K562 (cell line): ENCODE measurements around the gene SLIT1. TPM values are rescaled to one million over a fixed set of nuclear protein-coding genes. Genes with fewer than 3 reads are reported as not detected.

Source experiments
- ATAC-seq: fragments of 200-7000 bp; cut with Tn5 transposase; 3 replicates; pipeline ENCODE4 v1.9.1; 2020; ENCODE audit warnings: moderate library complexity
- BruUV-seq: library from RNA; stranded (reverse); fragments of 400-500 nt; replicated peaks from 2 replicates; lab custom pipeline; 2021; lab: Mats Ljungman, UMichigan
- CTCF ChIA-PET: fragments of 300-600 bp; formaldehyde crosslinking; extraction: SDS; loops from one replicate; lab custom pipeline; 2021; ENCODE audit warnings: low intra/inter-chr PET ratio; lab: Yijun Ruan, JAX
- POLR2A ChIA-PET: fragments of 300-600, 350-650 bp; sonication (Branson Sonifier 250); formaldehyde crosslinking; extraction: SDS; loops from one replicate; lab custom pipeline; 2021; ENCODE audit warnings: antibody characterized with exemption, inconsistent platforms; lab: Yijun Ruan, JAX
- DNase-seq, 4 experiments: peaks; one replicate each; pipeline versions ENCODE4 v3.0.0 to v3.0.0-alpha.2; 2011 to 2018; ENCODE audit warnings: low spot score in 3 of 4, mixed read lengths in 3 of 4; ENCODE audit errors: extremely low read depth in 1 of 4
- FAIRE-seq: peaks from 2 replicates; lab custom pipeline; 2011; peaks lifted over from hg19 to GRCh38; lab: Jason Lieb, UNC
- H2AFZ ChIP-seq: 2 replicates; pipeline ENCODE4 v1.6.0; 2011; ENCODE audit warnings: low read depth, low read length, control low read depth, inconsistent platforms
- H3K27ac ChIP-seq: fragments of 200-600 bp; 3 replicates; pipeline ENCODE4 v1.8.0; 2011; ENCODE audit warnings: low read depth, mild to moderate bottlenecking, control low read depth, inconsistent platforms, low read length, moderate library complexity, mixed read lengths; ENCODE audit errors: extremely low read depth
- H3K27me3 ChIP-seq, 2 experiments: fragments of 300-600 bp in 1 of 2; 2 replicates in 1 of 2; 3 replicates in 1 of 2; pipeline versions ENCODE4 v1.6.0 to v1.8.0; 2011; ENCODE audit warnings: inconsistent platforms in 2 of 2, low read length in 2 of 2, mild to moderate bottlenecking in 1 of 2, mixed read lengths in 1 of 2, moderate library complexity in 1 of 2; ENCODE audit not compliant: control insufficient read depth in 2 of 2, insufficient read depth in 2 of 2
- H3K36me3 ChIP-seq: fragments of 300-600 bp; 3 replicates; pipeline ENCODE4 v1.8.0; 2011; ENCODE audit warnings: mild to moderate bottlenecking, low read length, inconsistent platforms; ENCODE audit not compliant: control insufficient read depth, insufficient read depth
- H3K4me1 ChIP-seq, 2 experiments: fragments of 200-600 bp in 1 of 2; replicated peaks in 1 of 2; 2 replicates in 1 of 2; 3 replicates in 1 of 2; pipeline versions ENCODE4 v1.5.1 to v1.8.0; 2011; ENCODE audit warnings: inconsistent platforms in 2 of 2, low read length in 2 of 2, mild to moderate bottlenecking in 1 of 2, mixed read lengths in 1 of 2, moderate library complexity in 1 of 2; ENCODE audit not compliant: control insufficient read depth in 2 of 2, insufficient read depth in 2 of 2
- H3K4me2 ChIP-seq: 2 replicates; pipeline ENCODE4 v1.6.1; 2011; ENCODE audit warnings: low read length, control low read depth, inconsistent platforms, mixed read lengths; ENCODE audit not compliant: insufficient read depth
- H3K4me3 ChIP-seq: fragments of 200-600 bp; sonication (generic), shearing (Covaris generic); 2 replicates; pipeline ENCODE4 v1.5.1; 2016; ENCODE audit warnings: control low read depth, inconsistent platforms
- H3K79me2 ChIP-seq: fragments of 200-600 bp; 3 replicates; pipeline ENCODE4 v1.8.0; 2011; ENCODE audit warnings: low read length, inconsistent platforms; ENCODE audit not compliant: control insufficient read depth, insufficient read depth
- H3K9ac ChIP-seq, 2 experiments: 2 replicates each; pipeline versions ENCODE4 v1.6.0 to v1.6.1; 2011; ENCODE audit warnings: low read depth in 2 of 2, low read length in 2 of 2, control low read depth in 1 of 2, inconsistent platforms in 1 of 2, mild to moderate bottlenecking in 1 of 2, mixed read lengths in 1 of 2; ENCODE audit not compliant: insufficient read depth in 1 of 2
- H3K9me1 ChIP-seq: one replicate; pipeline ENCODE4 v1.6.0; 2011; ENCODE audit warnings: inconsistent platforms, mild to moderate bottlenecking, low read length, moderate library complexity; ENCODE audit not compliant: control insufficient read depth, insufficient read depth
- H3K9me3 ChIP-seq: replicated peaks from 2 replicates; pipeline ENCODE4 v1.5.1; 2011; ENCODE audit warnings: low read depth, low read length, inconsistent platforms; ENCODE audit not compliant: control insufficient read depth, insufficient read depth
- H4K20me1 ChIP-seq: replicated peaks from 2 replicates; pipeline ENCODE4 v1.6.1; 2011; ENCODE audit warnings: low read length, inconsistent platforms, mixed read lengths; ENCODE audit not compliant: control insufficient read depth, insufficient read depth
- CEBPG ChIP-seq, 3 experiments: fragments of 200-800 bp in 1 of 3; sonication (Bioruptor generic) in 1 of 3; sonication (generic) in 1 of 3; formaldehyde crosslinking in 1 of 3; IDR thresholded peaks in 2 of 3; conservative IDR thresholded peaks in 1 of 3; 2 replicates each; pipeline versions ENCODE4 v1.6.1 to v1.8.0; 2016 to 2022; ENCODE audit warnings: missing compliant biosample characterization in 2 of 3, missing genetic modification characterization in 2 of 3, mild to moderate bottlenecking in 1 of 3, missing genetic modification reagents in 1 of 3
- PYGO2 ChIP-seq: fragments of 450-650 bp; IDR thresholded peaks from 2 replicates; pipeline ENCODE4 v1.6.1; 2016; ENCODE audit warnings: mild to moderate bottlenecking, missing genetic modification characterization, moderate library complexity, missing compliant biosample characterization
- RAD21 ChIP-seq, 2 experiments: fragments of 250-450 bp in 1 of 2; fragments of 450-650 bp in 1 of 2; sonication (Bioruptor Pico) in 1 of 2; formaldehyde crosslinking in 1 of 2; IDR thresholded peaks in 1 of 2; conservative IDR thresholded peaks in 1 of 2; 2 replicates each; pipeline versions ENCODE4 v1.4.0 to v1.8.0; 2020 to 2022; ENCODE audit warnings: mild to moderate bottlenecking in 2 of 2, moderate library complexity in 1 of 2
- WGBS: fragments of 100-300 bp; shearing (Covaris generic); methylation state at CpG from one replicate; pipeline ENCODE4 v1.1.6; 2016; ENCODE audit warnings: low coverage, mixed read lengths; ENCODE audit not compliant: insufficient coverage; ENCODE audit errors: missing lambda C conversion rate; 5-methylcytosine and 5-hydroxymethylcytosine counted together
- in situ Hi-C: fragments of 300-500 bp; cut with MboI; formaldehyde crosslinking; loops from 4 replicates; pipeline ENCODE4 v1.15.0; 2018; ENCODE audit warnings: inconsistent platforms, mixed read lengths
- intact Hi-C: fragments of 100-400 bp; cut with micrococcal nuclease; formaldehyde crosslinking; loops from 2 replicates; pipeline ENCODE4 v1.14.2; 2022
- polyA plus RNA-seq, 8 experiments: library from polyadenylated mRNA; depleted of rRNA in 4 of 8; stranded (reverse) in 5 of 8; unstranded in 3 of 8; fragments of >200 nt; fragmentation: Nextera tagmentation in 2 of 8; fragmentation: Illumina TruSeq in 1 of 8; extraction: Ambion mirVana in 2 of 8; extraction: Trizol in 1 of 8; gene quantifications; 2 replicates each; pipeline versions ENCODE4 v1.2.1 to v1.2.3, GENCODE V29; 2011 to 2014; ENCODE audit warnings: inconsistent platforms in 1 of 8, missing spikeins in 1 of 8
- total RNA-seq, 7 experiments: library from RNA; depleted of rRNA in 6 of 7; stranded (reverse); fragments of >200 nt in 6 of 7; fragmentation: Illumina TruSeq in 2 of 7; extraction: Trizol in 2 of 7; gene quantifications; 2 replicates each; pipeline versions ENCODE4 v1.2.1 to v1.2.3, GENCODE V29; 2011 to 2021; ENCODE audit warnings: low replicate concordance in 1 of 7
- TF ChIP-seq, protein P1 (sequence below): fragments of 450-650 bp; IDR thresholded peaks from 2 replicates; pipeline ENCODE4 v1.6.1; 2016; ENCODE audit warnings: mild to moderate bottlenecking, moderate library complexity

Gene SLIT1
- total and polyA plus RNA-seq, 9 of the 15 experiments (the other 6 are each of a cell fraction or from before 2014, with no cell fraction given): 0.01 to 0.11 (median 0.04) TPM; not detected in 3

DNA sequence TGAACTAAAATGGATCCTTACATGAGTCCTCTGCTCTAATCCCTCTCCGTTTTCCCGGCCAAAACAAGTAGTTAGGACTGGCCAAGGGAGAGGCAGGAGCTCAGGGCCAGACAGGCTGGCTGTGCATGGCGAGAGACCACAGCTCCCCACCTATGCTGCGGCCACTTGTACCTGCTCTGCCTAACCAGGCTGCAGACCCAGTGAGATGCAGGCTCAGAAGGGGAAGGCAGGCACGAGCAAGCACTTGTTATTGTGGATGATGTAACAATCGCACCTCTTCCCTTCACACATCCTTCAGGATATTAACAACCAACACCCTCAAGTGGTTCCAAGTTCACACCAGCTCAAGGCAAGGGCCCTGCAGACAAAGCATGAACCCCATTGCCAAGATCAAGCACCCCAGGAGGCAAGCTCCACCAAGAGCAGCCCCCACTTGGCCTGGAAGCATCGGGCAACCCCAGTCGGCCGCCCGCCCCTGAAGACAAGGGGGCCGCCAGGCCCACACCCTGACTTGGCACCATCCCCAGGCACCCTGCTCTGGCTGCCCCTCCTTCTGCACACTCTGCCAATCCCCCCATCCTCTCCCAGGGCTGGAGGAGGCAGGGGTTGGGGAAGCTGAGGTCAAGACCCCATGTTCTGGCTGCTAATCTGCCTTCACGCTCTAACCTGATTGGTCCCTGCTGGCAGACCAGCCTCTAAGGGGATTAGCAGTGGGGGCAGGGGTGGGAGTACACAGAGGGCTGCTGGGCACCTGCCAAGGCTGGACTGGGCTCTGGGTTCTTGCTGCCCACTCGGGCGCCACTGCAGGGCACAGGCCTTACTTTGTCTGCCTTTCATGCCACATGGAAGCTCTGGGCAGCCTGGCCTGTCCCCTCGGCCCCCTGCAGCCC is 111.3 kb downstream of the SLIT1 start:
- Histone ChIP-seq H3K27me3 (peaks cover 0 to 33% of the 10 kb centered on the region in 2 experiments; a peak in 3 of 5 replicates), H3K9ac (no peak overlapping the region), H2AFZ (no peak overlapping the region), H3K4me1 (peaks cover 0 to 5% of the 10 kb centered on the region in 2 experiments; a peak in 1 of 5 replicates), H3K4me3 (no peak overlapping the region), H3K9me1 (no peaks in the 10 kb centered on the region), H3K36me3 (no peaks in the 10 kb centered on the region), H4K20me1 (no peaks in the 10 kb centered on the region; the same call in 1 of the 2 replicates), H3K9me3 (no peaks in the 10 kb centered on the region), H3K79me2 (no peaks in the 10 kb centered on the region), H3K27ac (no peak overlapping the region), H3K4me2 (no peak overlapping the region)
- in situ Hi-C loops (loop anchor here (10.0 kb wide), 1 partner anchor 280 kb away; no protein-coding TSS in a partner anchor), intact Hi-C loops (loop anchor here (5.0 kb wide), 2 partner anchors 123 to 283 kb away; no protein-coding TSS in a partner anchor)
- 3% methylated on average over 11 of the region's 15 CpGs for WGBS
- BruUV-seq: no TSS peak
- ChIA-PET CTCF (no interaction called here), POLR2A (interaction anchor here (0.6 to 0.7 kb wide), 3 partner anchors 51 to 123 kb away, joined by 3 read pairs; no protein-coding TSS in a partner anchor)
- TF ChIP-seq CEBPG (CRISPR knock-in tag; IDR thresholded peaks at IDR 0.05) (no peak), CEBPG (tag; conservative IDR thresholded peaks at IDR 0.05 in 1 of 2, IDR thresholded peaks at IDR 0.05 in 1 of 2) (peak in 1 of 2 experiments; percentile 33; a peak in 1 of 4 replicates), PYGO2 (tag) (no peak), RAD21 (CRISPR knock-in tag; conservative IDR thresholded peaks at IDR 0.05 in 1 of 2, IDR thresholded peaks at IDR 0.05 in 1 of 2) (no peak)
- TF ChIP-seq, protein P1, sequence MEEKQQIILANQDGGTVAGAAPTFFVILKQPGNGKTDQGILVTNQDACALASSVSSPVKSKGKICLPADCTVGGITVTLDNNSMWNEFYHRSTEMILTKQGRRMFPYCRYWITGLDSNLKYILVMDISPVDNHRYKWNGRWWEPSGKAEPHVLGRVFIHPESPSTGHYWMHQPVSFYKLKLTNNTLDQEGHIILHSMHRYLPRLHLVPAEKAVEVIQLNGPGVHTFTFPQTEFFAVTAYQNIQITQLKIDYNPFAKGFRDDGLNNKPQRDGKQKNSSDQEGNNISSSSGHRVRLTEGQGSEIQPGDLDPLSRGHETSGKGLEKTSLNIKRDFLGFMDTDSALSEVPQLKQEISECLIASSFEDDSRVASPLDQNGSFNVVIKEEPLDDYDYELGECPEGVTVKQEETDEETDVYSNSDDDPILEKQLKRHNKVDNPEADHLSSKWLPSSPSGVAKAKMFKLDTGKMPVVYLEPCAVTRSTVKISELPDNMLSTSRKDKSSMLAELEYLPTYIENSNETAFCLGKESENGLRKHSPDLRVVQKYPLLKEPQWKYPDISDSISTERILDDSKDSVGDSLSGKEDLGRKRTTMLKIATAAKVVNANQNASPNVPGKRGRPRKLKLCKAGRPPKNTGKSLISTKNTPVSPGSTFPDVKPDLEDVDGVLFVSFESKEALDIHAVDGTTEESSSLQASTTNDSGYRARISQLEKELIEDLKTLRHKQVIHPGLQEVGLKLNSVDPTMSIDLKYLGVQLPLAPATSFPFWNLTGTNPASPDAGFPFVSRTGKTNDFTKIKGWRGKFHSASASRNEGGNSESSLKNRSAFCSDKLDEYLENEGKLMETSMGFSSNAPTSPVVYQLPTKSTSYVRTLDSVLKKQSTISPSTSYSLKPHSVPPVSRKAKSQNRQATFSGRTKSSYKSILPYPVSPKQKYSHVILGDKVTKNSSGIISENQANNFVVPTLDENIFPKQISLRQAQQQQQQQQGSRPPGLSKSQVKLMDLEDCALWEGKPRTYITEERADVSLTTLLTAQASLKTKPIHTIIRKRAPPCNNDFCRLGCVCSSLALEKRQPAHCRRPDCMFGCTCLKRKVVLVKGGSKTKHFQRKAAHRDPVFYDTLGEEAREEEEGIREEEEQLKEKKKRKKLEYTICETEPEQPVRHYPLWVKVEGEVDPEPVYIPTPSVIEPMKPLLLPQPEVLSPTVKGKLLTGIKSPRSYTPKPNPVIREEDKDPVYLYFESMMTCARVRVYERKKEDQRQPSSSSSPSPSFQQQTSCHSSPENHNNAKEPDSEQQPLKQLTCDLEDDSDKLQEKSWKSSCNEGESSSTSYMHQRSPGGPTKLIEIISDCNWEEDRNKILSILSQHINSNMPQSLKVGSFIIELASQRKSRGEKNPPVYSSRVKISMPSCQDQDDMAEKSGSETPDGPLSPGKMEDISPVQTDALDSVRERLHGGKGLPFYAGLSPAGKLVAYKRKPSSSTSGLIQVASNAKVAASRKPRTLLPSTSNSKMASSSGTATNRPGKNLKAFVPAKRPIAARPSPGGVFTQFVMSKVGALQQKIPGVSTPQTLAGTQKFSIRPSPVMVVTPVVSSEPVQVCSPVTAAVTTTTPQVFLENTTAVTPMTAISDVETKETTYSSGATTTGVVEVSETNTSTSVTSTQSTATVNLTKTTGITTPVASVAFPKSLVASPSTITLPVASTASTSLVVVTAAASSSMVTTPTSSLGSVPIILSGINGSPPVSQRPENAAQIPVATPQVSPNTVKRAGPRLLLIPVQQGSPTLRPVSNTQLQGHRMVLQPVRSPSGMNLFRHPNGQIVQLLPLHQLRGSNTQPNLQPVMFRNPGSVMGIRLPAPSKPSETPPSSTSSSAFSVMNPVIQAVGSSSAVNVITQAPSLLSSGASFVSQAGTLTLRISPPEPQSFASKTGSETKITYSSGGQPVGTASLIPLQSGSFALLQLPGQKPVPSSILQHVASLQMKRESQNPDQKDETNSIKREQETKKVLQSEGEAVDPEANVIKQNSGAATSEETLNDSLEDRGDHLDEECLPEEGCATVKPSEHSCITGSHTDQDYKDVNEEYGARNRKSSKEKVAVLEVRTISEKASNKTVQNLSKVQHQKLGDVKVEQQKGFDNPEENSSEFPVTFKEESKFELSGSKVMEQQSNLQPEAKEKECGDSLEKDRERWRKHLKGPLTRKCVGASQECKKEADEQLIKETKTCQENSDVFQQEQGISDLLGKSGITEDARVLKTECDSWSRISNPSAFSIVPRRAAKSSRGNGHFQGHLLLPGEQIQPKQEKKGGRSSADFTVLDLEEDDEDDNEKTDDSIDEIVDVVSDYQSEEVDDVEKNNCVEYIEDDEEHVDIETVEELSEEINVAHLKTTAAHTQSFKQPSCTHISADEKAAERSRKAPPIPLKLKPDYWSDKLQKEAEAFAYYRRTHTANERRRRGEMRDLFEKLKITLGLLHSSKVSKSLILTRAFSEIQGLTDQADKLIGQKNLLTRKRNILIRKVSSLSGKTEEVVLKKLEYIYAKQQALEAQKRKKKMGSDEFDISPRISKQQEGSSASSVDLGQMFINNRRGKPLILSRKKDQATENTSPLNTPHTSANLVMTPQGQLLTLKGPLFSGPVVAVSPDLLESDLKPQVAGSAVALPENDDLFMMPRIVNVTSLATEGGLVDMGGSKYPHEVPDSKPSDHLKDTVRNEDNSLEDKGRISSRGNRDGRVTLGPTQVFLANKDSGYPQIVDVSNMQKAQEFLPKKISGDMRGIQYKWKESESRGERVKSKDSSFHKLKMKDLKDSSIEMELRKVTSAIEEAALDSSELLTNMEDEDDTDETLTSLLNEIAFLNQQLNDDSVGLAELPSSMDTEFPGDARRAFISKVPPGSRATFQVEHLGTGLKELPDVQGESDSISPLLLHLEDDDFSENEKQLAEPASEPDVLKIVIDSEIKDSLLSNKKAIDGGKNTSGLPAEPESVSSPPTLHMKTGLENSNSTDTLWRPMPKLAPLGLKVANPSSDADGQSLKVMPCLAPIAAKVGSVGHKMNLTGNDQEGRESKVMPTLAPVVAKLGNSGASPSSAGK: no peak
- DNase-seq (no peak), FAIRE-seq (no peak), ATAC-seq (no peak)
